ENCODE measurements around the gene TLR9. TPM values are rescaled to one million over a fixed set of nuclear protein-coding genes. Genes with fewer than 3 reads are reported as not detected.

The TLR9 gene
- total and polyA plus RNA-seq, 12 donors: 0.06 to 0.46 (median 0.28) TPM; not detected in 3

- DNase-seq: peak in 1 of 2 donors; percentile 32
- ATAC-seq: peak in 7 of 8 donors; percentile 0 to 30 (median 13)
- peak overlapping the region in 3 of 10 donors; percentile 65 to 71 (median 67) for H3K4me3 ChIP-seq
- TF ChIP-seq CTCF (IDR thresholded peaks at IDR 0.05): no peak
- H3K36me3 ChIP-seq: peaks cover 0 to 14% (median 0%) of the 10 kb centered on the region in 9 donors
- intact Hi-C loops (cut with DNase I): loop anchor here in 1 of 10 donors (5.0 kb wide), 1 partner anchor 33 kb away; the partner anchor contains the start of gene WDR82
- no peaks in the 10 kb centered on the region for H3K27me3 ChIP-seq
- 84 to 87% methylated on average over 9 of the region's 9 CpGs for WGBS, 2 donors
- H3K4me1 ChIP-seq: peaks cover 7 to 71% (median 28%) of the 10 kb centered on the region in 9 donors
- H3K27ac ChIP-seq: peak overlapping the region in 7 of 10 donors; percentile 18 to 97 (median 88)
- peaks cover 0 to 6% (median 0%) of the 10 kb centered on the region in 11 donors for H3K9me3 ChIP-seq
Observed at GRCh38 chr3:52243791-52244628, 18.6 kb upstream of the TLR9 start.

- ATAC-seq (no peak), DNase-seq (no peak)
- WGBS, 2 donors: 84 to 86% methylated on average over 1 of the region's 1 CpG
- TF ChIP-seq CTCF (IDR thresholded peaks at IDR 0.05): no peak
- H3K36me3 ChIP-seq: no peaks in the 10 kb centered on the region
- intact Hi-C loops (cut with DNase I): loop anchor here in 1 of 10 donors (5.0 kb wide), 1 partner anchor 35 kb away; the partner anchor contains the start of gene WDR82
- H3K27ac ChIP-seq: no peak overlapping the region
- no peaks in the 10 kb centered on the region for H3K27me3 ChIP-seq
- peaks cover 17 to 69% (median 44%) of the 10 kb centered on the region in 9 donors for H3K4me1 ChIP-seq
- no peak overlapping the region for H3K4me3 ChIP-seq
- H3K9me3 ChIP-seq: peaks cover 0 to 6% (median 0%) of the 10 kb centered on the region in 11 donors
Observed at GRCh38 chr3:52242039-52242438, 16.6 kb upstream of the TLR9 start.

- H3K36me3 ChIP-seq: no peaks in the 10 kb centered on the region
- no peak for ATAC-seq
- peaks cover 19 to 69% (median 48%) of the 10 kb centered on the region in 9 donors for H3K4me1 ChIP-seq
- H3K4me3 ChIP-seq: no peak overlapping the region
- peak overlapping the region in 2 of 10 donors; percentile 18 to 95 for H3K27ac ChIP-seq
- no peaks in the 10 kb centered on the region for H3K27me3 ChIP-seq
- no peak for TF ChIP-seq CTCF (IDR thresholded peaks at IDR 0.05)
- intact Hi-C loops (cut with DNase I): loop anchor here in 1 of 10 donors (5.0 kb wide), 1 partner anchor 36 kb away; the partner anchor contains the start of gene WDR82
- peaks cover 0 to 6% (median 0%) of the 10 kb centered on the region in 11 donors for H3K9me3 ChIP-seq
- DNase-seq: no peak
- 91 to 92% methylated on average over 4 of the region's 4 CpGs for WGBS, 2 donors
Observed at GRCh38 chr3:52240886-52241370, 15.5 kb upstream of the TLR9 start.
